GM18511 (cell line): ENCODE data around the gene ENO1.
"Not testable (repeated sequence)": the region's sequence is repeated elsewhere in the genome, so short reads cannot be mapped to it uniquely, and the experiment has no call there.

Experiments used
- ATAC-seq: cut with Tn5 transposase; IDR thresholded peaks from one replicate; pipeline ENCODE4 v1.9.1; 2021; ENCODE audit warnings: mild to moderate bottlenecking, moderate library complexity; ENCODE audit not compliant: unreplicated experiment

Gene ENO1

DNA sequence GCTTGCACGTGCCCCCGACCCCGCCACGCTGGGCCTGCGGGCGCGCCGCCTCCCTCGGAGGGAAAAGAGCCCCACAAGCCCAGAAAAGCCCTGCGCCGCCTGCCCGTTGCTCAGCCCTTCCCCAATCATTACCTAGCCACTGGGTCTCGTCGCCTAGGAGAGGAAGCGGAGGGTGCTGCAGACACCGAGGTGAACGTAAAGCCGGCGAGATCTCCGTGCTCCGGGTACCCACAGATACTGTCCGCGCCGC lies at the start of gene ENO1:
Gene ENO1, minus strand, starts transcription at position 239 of the 250 bp plus-strand sequence. CDS start 3,778 bp downstream, outside the sequence.
- ATAC-seq = peak; percentile 6

- ATAC-seq = no peak
Observed at GRCh38 chr1:8926707-8927694, 48.5 kb upstream of the ENO1 start.

- ATAC-seq = no peak
Observed at GRCh38 chr1:8925960-8926359, 47.5 kb upstream of the ENO1 start.

DNA sequence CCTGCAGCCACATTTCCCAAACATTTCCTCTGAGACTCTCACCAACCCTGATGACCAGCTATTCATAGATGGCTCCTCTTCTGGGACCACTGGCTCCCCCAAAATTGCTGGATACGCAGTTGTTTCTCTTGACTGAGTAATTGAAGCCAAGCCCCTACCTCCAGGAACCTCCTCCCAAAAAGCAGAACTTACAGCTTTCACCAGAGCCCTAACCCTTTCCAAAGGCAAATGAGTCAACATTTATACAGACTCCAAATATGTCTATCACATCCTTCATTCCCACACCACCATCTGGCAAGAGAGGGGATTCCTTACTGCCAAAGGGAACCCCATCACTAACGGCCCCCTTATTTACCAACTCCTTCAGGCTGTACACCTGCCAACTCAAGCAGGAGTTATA lies 46.9 kb upstream of the ENO1 start:
- ATAC-seq = no peak

DNA sequence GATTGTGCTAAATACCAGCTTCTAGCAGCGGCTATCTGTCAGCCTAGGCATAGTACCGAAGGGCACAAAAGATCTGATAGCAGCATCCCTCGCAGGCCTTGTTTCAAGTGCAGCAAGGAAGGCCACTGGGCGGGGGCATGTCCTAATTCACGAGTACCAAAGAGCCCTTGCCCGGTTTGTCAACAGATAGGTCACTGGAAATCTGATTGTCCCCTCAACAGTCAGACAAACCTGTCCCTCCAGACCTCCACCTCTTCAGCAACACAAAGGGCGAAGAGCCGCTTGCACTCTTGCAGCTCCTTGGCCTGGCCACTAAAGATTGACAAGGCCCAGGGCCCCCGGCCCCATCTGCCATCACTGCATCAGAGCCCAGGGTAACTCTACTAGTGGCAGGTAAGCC lies 44.5 kb upstream of the ENO1 start:
- no peak for ATAC-seq

DNA sequence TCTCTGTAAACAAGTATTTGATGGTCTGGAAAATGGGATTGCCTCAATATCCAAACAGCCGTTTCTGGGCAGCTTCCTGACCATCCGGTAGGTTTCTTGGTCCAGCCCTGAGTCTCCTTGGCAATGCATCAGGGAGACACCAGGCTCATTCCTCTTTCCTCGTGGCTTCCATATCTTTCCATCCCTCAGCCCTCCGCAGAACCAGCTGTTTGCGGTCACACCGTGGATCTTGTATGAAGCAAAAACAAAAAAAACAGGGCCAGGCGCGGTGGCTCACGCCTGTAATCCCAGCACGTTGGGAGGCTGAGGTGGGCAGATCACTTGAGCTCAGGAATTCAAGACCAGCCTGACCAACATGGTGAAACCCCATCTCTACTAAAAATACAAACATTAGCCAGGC lies 39.0 kb upstream of the ENO1 start:
- ATAC-seq = not testable (repeated sequence)

DNA sequence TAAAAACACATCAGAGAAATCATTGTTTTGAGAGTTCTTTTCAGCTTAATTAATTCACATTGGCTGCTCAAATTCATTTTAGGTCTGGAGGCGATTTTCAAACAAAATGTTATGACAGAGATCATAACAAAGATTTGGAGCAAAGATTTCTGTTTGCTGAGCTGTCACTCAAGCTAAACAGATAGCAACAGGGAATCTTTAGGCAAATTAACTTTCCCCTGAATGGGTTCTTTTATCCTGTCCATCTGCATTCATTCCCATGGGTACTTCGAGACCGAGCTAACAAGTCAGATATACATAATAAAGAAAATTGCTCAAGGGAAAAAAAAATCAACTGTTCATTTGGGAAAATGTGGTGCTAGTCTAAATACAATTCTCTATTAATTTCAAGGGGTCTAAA lies 37.0 kb upstream of the ENO1 start:
- ATAC-seq = no peak

DNA sequence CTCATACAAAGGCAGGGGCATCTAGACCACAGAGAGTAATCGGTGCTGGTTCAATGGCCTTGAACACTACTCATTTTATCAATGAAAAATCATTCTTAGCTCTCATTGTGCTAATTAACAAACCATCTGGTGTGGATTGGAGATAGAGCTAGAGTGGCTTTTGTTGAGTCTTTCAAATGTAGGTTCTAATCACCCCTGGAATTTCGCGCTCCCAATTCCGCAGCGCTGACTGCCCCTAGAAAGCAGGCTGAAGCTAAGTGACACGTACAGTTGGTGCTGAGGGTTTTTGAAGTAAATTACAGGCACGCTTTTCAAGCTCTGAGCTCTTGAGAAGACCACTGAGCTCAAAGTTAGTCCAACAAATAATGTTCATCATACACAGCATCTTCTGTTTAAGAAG lies 36.0 kb upstream of the ENO1 start:
- no peak for ATAC-seq

DNA sequence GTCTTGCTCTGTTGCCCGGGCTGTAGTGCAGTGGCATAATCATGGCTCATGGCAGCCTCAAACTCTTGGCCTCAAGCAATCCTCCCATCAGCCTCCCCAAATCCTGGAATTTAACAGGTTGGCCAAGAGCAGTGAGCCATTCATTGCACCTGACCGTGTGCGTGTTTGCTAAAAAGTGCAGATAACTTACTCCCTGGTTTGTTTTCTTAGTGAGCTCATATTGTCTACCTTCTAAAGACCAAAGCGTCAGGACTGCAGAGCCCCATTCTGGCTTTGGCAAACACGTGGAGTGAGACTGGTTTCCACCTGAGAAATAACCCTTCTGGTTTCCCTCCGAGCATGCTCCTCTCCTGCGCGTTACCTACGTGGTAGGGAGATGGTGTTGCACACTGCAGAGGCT lies 35.0 kb upstream of the ENO1 start:
- ATAC-seq = no peak

DNA sequence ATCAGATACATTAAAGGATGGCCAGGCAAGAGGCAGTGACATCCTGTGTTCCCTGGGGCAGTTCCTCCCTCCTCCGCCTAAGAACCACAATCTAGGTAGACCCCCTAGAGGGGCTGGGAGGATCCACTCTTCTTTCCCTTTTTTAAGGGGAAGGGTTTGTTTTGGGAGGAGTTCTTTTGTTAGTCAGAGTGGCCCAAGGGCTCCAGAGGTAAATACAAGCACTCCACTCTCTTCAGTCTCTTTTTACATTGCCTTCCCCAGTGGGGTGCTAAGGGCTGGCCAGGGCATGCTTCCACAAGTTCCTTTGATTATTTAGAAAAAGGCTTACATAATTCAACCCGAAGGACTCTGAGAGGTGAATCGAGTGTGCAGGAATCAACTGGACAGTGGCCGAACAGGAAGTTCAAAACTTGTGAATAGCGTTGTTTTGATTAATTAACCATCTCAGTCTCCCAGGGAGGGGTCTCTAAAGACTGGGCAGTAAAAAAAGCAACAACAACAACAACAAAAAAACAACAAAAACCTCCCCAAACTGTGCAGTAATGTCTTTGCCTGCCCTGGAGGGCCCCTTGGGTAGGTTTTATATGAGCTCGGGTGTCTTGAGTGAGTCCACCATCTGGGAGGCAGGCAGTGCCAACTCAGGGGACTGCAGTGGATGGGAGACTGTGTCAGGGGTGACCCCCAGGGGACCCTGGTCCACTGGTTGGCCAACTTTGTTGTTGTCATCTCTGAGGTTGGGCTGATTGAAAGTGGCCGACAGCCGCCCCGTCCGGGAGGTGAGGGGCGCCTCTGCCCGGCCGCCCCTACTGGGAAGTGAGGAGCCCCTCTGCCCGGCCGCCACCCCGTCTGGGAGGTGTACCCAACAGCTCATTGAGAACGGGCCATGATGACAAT lies 33.2 kb upstream of the ENO1 start:
- ATAC-seq = no peak

- no peak for ATAC-seq
Observed at GRCh38 chr1:8910914-8911313, 32.4 kb upstream of the ENO1 start.

GRCh38 chr1:8910331-8910730 lies 31.8 kb upstream of the ENO1 start:
- no peak for ATAC-seq

GRCh38 chr1:8908388-8909151 lies 30.1 kb upstream of the ENO1 start:
- no peak for ATAC-seq

- ATAC-seq = no peak
Observed at GRCh38 chr1:8905582-8906191, 27.2 kb upstream of the ENO1 start.

DNA sequence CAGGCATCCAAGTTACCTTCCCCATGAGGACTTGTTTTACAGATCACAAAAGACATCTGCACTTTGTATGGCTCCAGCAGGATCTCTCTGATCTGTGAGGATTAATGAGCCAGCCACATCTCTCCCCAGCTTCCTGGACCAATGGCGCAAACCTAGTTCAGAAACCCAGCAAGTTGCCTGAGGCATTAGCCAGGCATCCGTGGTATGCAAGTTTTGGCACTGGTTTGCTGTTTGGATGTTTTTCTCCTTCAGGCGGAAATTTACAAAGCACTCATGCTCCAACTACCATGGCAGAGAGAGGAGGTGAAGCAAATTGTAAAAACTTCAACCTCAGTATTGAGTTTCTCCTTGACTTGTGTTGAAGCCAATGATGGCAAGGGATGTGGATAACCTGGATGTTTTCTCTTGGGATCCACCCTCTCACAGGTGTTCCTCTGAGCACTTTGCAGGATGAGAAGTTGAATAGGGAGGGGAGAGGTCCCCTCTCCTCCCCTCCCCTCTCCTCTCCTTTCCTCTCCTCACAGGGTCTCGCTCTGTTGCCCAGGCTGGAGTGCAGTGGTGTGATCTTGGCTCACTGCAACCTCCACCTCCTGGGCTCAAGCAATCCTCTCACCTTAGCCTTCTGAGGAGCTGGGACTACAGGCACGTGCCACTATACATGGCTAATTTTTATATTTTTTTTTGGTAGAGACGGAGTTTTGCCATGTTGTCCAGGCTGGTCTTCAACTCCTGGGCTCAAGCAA lies 25.6 kb upstream of the ENO1 start:
- ATAC-seq = no peak

DNA sequence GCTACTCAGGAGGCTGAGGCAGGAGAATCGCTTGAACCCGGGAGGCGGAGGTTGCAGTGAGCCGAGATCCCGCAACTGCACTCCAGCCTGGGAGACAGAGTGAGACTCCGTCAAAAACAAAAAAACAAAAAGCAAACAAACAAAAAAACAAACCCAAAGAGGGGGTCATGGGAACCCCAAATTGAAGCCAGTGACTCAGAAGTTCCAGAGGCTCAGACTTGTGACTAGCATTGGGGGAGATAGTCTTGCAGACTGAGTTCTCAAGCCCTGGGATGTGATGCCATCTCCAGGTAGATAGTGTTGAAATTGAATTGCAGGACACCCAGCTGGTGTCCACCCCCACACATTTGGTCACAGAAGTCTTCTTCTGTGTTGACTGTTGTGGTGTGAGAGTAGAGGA lies 24.9 kb upstream of the ENO1 start:
- no peak for ATAC-seq

DNA sequence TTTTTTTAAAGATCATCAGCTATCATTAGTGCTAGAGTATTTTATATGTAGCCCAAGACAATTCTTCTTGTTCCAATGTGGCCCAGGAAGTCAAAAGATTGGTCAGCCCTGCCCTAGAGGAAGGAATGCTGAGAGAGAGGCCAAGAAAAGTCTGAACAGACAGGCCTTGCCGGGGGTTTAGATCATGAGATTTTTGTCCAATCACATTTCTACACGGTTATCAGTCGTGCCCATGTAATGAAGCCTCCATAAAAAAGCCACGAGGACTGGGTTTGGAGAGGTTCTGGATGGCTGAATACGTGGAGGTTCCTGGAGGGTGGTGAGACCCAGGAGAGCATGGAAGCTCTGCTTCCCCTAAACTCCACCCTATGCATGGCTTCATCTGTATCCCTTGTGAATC lies 24.3 kb upstream of the ENO1 start:
- ATAC-seq = no peak

DNA sequence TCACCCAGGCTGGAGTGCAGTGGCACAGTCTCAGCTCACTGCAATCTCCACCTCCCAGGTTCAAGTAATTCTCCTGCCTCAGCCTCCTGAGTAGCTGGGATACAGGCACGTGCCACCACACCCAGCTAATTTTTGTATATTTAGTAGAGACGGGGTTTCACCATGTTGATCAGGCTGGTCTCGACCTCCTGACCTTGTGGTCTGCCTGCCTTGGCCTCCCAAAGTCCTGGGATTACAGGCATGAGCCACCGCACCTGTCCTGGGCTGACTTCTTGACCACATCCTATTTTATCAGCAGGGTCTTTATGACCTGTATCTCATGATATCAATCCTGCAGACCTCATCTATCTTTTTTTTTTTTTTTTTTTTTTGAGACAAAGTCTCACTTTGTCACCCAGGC lies 22.2 kb upstream of the ENO1 start:
- not testable (repeated sequence) for ATAC-seq

- no peak for ATAC-seq
Observed at GRCh38 chr1:8899046-8899445, 20.6 kb upstream of the ENO1 start.

DNA sequence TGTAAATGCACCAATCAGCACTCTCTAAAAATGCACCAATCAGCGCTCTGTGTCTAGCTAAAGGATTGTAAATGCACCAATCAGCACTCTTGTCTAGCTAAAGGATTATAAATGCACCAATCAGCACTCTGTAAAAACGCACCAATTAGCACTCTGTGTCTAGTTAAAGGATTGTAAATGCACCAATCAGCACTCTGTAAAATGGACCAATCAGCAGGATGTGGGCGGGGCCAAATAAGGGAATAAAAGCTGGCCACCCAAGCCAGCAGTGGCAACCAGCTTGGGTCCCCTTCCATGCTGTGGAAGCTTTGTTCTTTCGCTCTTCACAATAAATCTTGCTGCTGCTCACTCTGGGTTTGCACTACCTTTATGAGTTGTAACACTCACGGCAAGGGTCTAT lies 19.9 kb upstream of the ENO1 start:
- ATAC-seq = not testable (repeated sequence)
